Stimulated activated CD4-positive, alpha-beta T cell treated with anti-CD3 and anti-CD28 coated beads, Interleukin-1b, Interleukin-23, amount 100 ng/mL, for 4 hours (primary cell): Measurements from ENCODE around the gene ADK.
"Not testable (repeated sequence)": the region's sequence is repeated elsewhere in the genome, so short reads cannot be mapped to it uniquely, and the experiment has no call there.

ENCODE experiments used
- DNase-seq, 2 donors: peaks; one replicate each; pipeline ENCODE4 v3.0.0-alpha.2; 2020; ENCODE audit warnings: low read depth in 2 of 2

ADK gene

GRCh38 chr10:74145133-74145532, 5.9 kb upstream of the ADK start:
- no peak for DNase-seq

GRCh38 chr10:74146980-74147379, 4.0 kb upstream of the ADK start:
- not testable (repeated sequence) for DNase-seq

GRCh38 chr10:74150204-74150989, 624 bp upstream of the ADK start, which contains the start of gene AP3M1:
Gene AP3M1 (minus strand): TSS chr10:74150828. CDS start chr10:74138379, 12,449 bp downstream.
- DNase-seq, result peak; percentile 69 to 70

GRCh38 chr10:74151879-74152722, 1.1 kb downstream of the ADK start:
- DNase-seq, result no peak

- DNase-seq, result no peak
These were observed 2.1 kb downstream of the ADK start for GRCh38 chr10:74153123-74153522.

- DNase-seq, result no peak
These were observed 2.7 kb downstream of the ADK start for GRCh38 chr10:74153676-74154075.

- DNase-seq, result no peak
These were observed 5.9 kb downstream of the ADK start for GRCh38 chr10:74156919-74157289.

- DNase-seq, result no peak
These were observed 9.0 kb downstream of the ADK start for GRCh38 chr10:74160013-74160412.

- no peak for DNase-seq
These were observed 12.5 kb downstream of the ADK start for GRCh38 chr10:74163319-74164068.

GRCh38 chr10:74164716-74165529, 13.9 kb downstream of the ADK start:
- no peak for DNase-seq

- DNase-seq, result no peak
These were observed 14.5 kb downstream of the ADK start for GRCh38 chr10:74165530-74165901.

GRCh38 chr10:74167443-74167842, 16.4 kb downstream of the ADK start:
- no peak for DNase-seq

- no peak for DNase-seq
These were observed 20.6 kb downstream of the ADK start for GRCh38 chr10:74171625-74172024.

GRCh38 chr10:74174521-74174920, 23.5 kb downstream of the ADK start:
- DNase-seq, result no peak

- no peak for DNase-seq
These were observed 24.7 kb downstream of the ADK start for GRCh38 chr10:74175510-74176379.

GRCh38 chr10:74176380-74177139, 25.5 kb downstream of the ADK start:
- peak; percentile 90 to 93 for DNase-seq

- DNase-seq, result peak; percentile 37 to 41
These were observed 26.2 kb downstream of the ADK start for GRCh38 chr10:74177140-74177677.

GRCh38 chr10:74178042-74178791, 27.2 kb downstream of the ADK start:
- DNase-seq, result no peak
